OCI-LY1 (cell line): ENCODE results near the gene XPR1.
A peak's percentile ranks its signal among the peaks of the same experiment; 100 is the strongest.

ENCODE experiments used
- H2AFZ ChIP-seq: fragments of 200-600 bp; sonication (generic), shearing (Covaris generic); 2 replicates; pipeline ENCODE4 v1.6.0; 2014; ENCODE audit warnings: antibody characterized with exemption, mild to moderate bottlenecking, low read length
- H3F3A ChIP-seq: fragments of 200-600 bp; sonication (generic), shearing (Covaris generic); 2 replicates; pipeline ENCODE4 v1.6.0; 2014; ENCODE audit warnings: mild to moderate bottlenecking, antibody characterized with exemption, low read length, moderate library complexity; ENCODE audit not compliant: insufficient read depth
- H3K27ac ChIP-seq: fragments of 200-600 bp; sonication (generic); 2 replicates; pipeline ENCODE4 v1.5.1; 2014; ENCODE audit warnings: low read length, mixed run types, mild to moderate bottlenecking, low read depth; ENCODE audit not compliant: poor library complexity, severe bottlenecking
- H3K27me3 ChIP-seq: fragments of 200-600 bp; sonication (generic); 2 replicates; pipeline ENCODE4 v1.6.0; 2014; ENCODE audit warnings: antibody characterized with exemption, mild to moderate bottlenecking, low read length, moderate library complexity; ENCODE audit not compliant: insufficient read depth
- H3K36me3 ChIP-seq: fragments of 200-600 bp; sonication (generic); 2 replicates; pipeline ENCODE4 v1.6.1; 2014; ENCODE audit warnings: mild to moderate bottlenecking, antibody characterized with exemption, low read length, moderate library complexity, mixed read lengths; ENCODE audit not compliant: insufficient read depth
- H3K4me1 ChIP-seq: fragments of 200-600 bp; sonication (generic); 2 replicates; pipeline ENCODE4 v1.5.1; 2014; ENCODE audit warnings: mild to moderate bottlenecking, low read length, moderate library complexity; ENCODE audit not compliant: insufficient read depth, severe bottlenecking
- H3K4me2 ChIP-seq: fragments of 200-600 bp; sonication (generic), shearing (Covaris generic); 2 replicates; pipeline ENCODE4 v1.6.1; 2014; ENCODE audit warnings: low read length
- H3K4me3 ChIP-seq: fragments of 200-600 bp; sonication (generic); 2 replicates; pipeline ENCODE4 v1.5.1; 2014; ENCODE audit warnings: low read length, low read depth, mild to moderate bottlenecking, mixed read lengths; ENCODE audit not compliant: poor library complexity, severe bottlenecking
- H3K79me2 ChIP-seq: fragments of 200-600 bp; shearing (Covaris generic); 2 replicates; pipeline ENCODE4 v1.6.1; 2016; ENCODE audit warnings: mixed run types, low read length, mixed read lengths; ENCODE audit not compliant: insufficient read depth
- H3K9ac ChIP-seq: fragments of 200-600 bp; sonication (generic), shearing (Covaris generic); 2 replicates; pipeline ENCODE4 v1.6.1; 2014; ENCODE audit warnings: mild to moderate bottlenecking, low read length, mixed read lengths
- H3K9me2 ChIP-seq: fragments of 200-600 bp; sonication (generic), shearing (Covaris generic); 2 replicates; pipeline ENCODE4 v1.6.1; 2014; ENCODE audit warnings: low read depth, mild to moderate bottlenecking, low read length, mixed read lengths
- H3K9me3 ChIP-seq: fragments of 200-600 bp; shearing (Covaris generic); 2 replicates; pipeline ENCODE4 v1.6.1; 2014; ENCODE audit warnings: low read length, mixed read lengths
- H4K20me1 ChIP-seq: fragments of 200-600 bp; sonication (generic), shearing (Covaris generic); 2 replicates; pipeline ENCODE4 v1.6.0; 2016; ENCODE audit warnings: mild to moderate bottlenecking, low read length; ENCODE audit not compliant: insufficient read depth
- EZH2 ChIP-seq: fragments of 200-600 bp; sonication (generic), shearing (Covaris generic); IDR thresholded peaks from 2 replicates; pipeline ENCODE4 v1.8.0; 2017; ENCODE audit warnings: borderline replicate concordance, mixed run types, mild to moderate bottlenecking, antibody characterized with exemption, low read length, moderate library complexity, mixed read lengths
- TF ChIP-seq, protein P1 (sequence below): fragments of 200-600 bp; sonication (generic), shearing (Covaris generic); IDR thresholded peaks from 2 replicates; pipeline ENCODE4 v1.5.1; 2017; ENCODE audit warnings: mild to moderate bottlenecking, antibody characterized with exemption, low read length, moderate library complexity, mixed read lengths

The XPR1 gene

DNA sequence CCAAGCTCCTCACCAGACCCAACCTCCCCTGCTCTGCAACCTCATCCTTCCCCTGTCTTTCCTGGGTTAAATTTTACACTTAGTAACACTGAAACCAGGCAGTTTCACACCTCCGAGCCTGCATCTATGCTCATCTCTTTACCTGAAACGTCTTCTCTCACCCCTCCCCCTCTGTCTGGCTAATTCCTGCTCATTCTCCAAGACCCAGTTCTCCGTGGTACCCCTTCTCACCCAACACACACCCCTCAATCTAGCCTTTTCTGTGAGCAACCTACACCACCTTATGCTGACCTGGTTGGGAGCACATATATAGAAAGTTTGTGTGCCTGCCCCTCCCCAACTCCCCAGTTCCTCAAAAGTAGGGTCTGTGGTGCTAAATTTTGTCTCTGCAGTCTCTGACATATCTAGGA, 277.2 kb downstream of the XPR1 start:
- H3K4me3 ChIP-seq = no peak overlapping the region
- no peaks in the 10 kb centered on the region for H3K27me3 ChIP-seq
- TF ChIP-seq EZH2 = no peak
- TF ChIP-seq, protein P1, sequence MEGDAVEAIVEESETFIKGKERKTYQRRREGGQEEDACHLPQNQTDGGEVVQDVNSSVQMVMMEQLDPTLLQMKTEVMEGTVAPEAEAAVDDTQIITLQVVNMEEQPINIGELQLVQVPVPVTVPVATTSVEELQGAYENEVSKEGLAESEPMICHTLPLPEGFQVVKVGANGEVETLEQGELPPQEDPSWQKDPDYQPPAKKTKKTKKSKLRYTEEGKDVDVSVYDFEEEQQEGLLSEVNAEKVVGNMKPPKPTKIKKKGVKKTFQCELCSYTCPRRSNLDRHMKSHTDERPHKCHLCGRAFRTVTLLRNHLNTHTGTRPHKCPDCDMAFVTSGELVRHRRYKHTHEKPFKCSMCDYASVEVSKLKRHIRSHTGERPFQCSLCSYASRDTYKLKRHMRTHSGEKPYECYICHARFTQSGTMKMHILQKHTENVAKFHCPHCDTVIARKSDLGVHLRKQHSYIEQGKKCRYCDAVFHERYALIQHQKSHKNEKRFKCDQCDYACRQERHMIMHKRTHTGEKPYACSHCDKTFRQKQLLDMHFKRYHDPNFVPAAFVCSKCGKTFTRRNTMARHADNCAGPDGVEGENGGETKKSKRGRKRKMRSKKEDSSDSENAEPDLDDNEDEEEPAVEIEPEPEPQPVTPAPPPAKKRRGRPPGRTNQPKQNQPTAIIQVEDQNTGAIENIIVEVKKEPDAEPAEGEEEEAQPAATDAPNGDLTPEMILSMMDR = no peak
- H3K9me2 ChIP-seq = no peaks in the 10 kb centered on the region
- no peaks in the 10 kb centered on the region for H3K36me3 ChIP-seq
- no peak overlapping the region for H3K4me2 ChIP-seq
- H3K79me2 ChIP-seq = no peaks in the 10 kb centered on the region
- H3K9me3 ChIP-seq = no peaks in the 10 kb centered on the region
- no peaks in the 10 kb centered on the region for H4K20me1 ChIP-seq
- no peak overlapping the region for H3K9ac ChIP-seq
- H3F3A ChIP-seq = no peaks in the 10 kb centered on the region
- no peak overlapping the region for H3K27ac ChIP-seq
- H3K4me1 ChIP-seq = no peaks in the 10 kb centered on the region
- H2AFZ ChIP-seq = no peak overlapping the region

DNA sequence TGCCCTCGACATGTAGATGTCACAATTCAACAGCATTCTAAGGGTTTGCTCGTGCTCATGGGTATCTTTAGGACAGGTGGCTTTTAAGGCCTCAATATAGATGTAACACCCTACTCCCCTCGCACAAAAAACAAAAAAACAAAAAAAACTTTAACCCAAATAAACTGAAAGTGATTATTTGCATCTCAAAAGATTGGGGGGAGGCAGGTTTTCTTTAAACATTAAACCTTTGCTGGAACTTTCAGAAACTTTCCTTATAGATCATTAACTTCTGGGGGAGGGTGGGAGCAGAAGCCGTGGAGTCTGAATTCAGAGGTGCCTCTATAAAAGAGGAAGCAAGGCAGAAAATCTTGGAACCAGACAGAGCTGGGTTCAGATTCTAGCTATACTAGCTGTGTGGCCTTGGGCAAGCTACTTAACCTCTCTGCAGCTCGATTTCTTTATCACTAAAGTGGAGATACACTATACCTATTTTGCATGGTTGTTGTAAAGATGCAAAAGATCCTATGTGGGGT, 277.7 kb downstream of the XPR1 start:
- H3K79me2 ChIP-seq = no peaks in the 10 kb centered on the region
- H3K4me2 ChIP-seq = no peak overlapping the region
- no peak overlapping the region for H3K27ac ChIP-seq
- H3K4me1 ChIP-seq = no peaks in the 10 kb centered on the region
- no peaks in the 10 kb centered on the region for H3F3A ChIP-seq
- H3K9me3 ChIP-seq = no peaks in the 10 kb centered on the region
- H4K20me1 ChIP-seq = no peaks in the 10 kb centered on the region
- no peak overlapping the region for H3K9ac ChIP-seq
- TF ChIP-seq, protein P1 = no peak
- no peak for TF ChIP-seq EZH2
- H2AFZ ChIP-seq = no peak overlapping the region
- no peaks in the 10 kb centered on the region for H3K9me2 ChIP-seq
- H3K36me3 ChIP-seq = no peaks in the 10 kb centered on the region
- no peak overlapping the region for H3K4me3 ChIP-seq
- H3K27me3 ChIP-seq = no peaks in the 10 kb centered on the region

DNA sequence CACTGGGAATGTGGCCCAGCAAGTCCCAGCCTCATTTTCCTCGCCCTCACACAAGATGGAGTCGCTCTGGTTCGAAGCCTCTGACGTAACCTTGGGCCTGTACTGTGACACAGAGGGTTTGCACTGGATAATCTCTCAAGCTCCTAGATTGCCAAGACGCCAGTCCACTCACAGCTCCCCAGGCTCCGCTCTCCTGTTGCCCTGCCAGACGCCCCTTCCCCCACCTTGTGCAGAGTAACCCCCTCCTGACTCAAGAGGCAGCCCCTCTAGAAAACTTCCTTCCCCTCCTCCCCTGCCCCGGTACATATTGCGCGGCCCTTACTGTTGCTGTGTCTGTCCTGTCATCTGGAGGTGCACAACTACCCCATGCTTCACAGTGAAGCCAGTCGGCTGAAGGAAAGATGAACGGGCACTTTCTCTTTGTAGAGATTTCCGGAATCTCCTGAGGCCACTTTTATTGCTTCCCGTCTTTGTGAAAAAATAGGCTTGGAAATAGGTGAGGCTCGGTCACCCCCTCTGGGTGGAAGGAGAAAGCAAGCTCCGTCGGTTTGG, 279.9 kb downstream of the XPR1 start:
- Histone ChIP-seq H3K27me3 (0 out of 2 replicates have a peak, but pooled peaks cover 3% of the 10 kb centered on the region), H3K9me2 (no peaks in the 10 kb centered on the region), H3K79me2 (no peaks in the 10 kb centered on the region), H2AFZ (no peak overlapping the region), H3K4me1 (no peaks in the 10 kb centered on the region), H4K20me1 (no peaks in the 10 kb centered on the region), H3F3A (no peaks in the 10 kb centered on the region), H3K4me3 (no peak overlapping the region), H3K27ac (no peak overlapping the region), H3K4me2 (no peak overlapping the region), H3K36me3 (no peaks in the 10 kb centered on the region), H3K9me3 (no peaks in the 10 kb centered on the region), H3K9ac (no peak overlapping the region)
- 0 out of 2 replicates have a peak, but pooled peaks have one; percentile 88 for TF ChIP-seq EZH2
- TF ChIP-seq, protein P1 = no peak
